Measurements from ENCODE around the gene CAB39. TPM values are rescaled to one million over a fixed set of nuclear protein-coding genes. Genes with fewer than 3 reads are reported as not detected.

The CAB39 gene
- total and polyA plus RNA-seq, 2 of the 8 experiments (the other 6 are each of a cell fraction or from before 2014, with no cell fraction given) = 16.4 to 50.5 TPM

GRCh38 chr2:230664844-230665243, 47.8 kb upstream of the CAB39 start (continued):
- TF ChIP-seq EZH2 (IDR thresholded peaks at IDR 0.05; ENCODE audit: low read depth, low read length, severe bottlenecking) (no peak), SIX5 (IDR thresholded peaks at IDR 0.05; ENCODE audit: low read depth, low read length) (no peak), KDM1A (IDR thresholded peaks at IDR 0.05; ENCODE audit: borderline replicate concordance, low read length) (no peak), BCL11A (IDR thresholded peaks at IDR 0.05; ENCODE audit: low read depth in 2 of 2, low read length in 2 of 2) (no peak)

All from H1 (cell line).